Spleen (tissue), 7 donors: Measurements from ENCODE around the gene CCDC88A.

Source experiments
- POLR2A ChIP-seq, 3 donors: fragments of 450-650 bp; IDR thresholded peaks; one replicate each; pipeline ENCODE4 v1.5.1; 2017; ENCODE audit warnings: antibody characterized with exemption in 3 of 3, mild to moderate bottlenecking in 1 of 3
- TF ChIP-seq, protein P1 (sequence below), 11 experiments: fragments of 200-600 bp in 7 of 11; fragments of 450-650 bp in 4 of 11; sonication (generic) in 4 of 11; IDR thresholded peaks in 8 of 11; conservative IDR thresholded peaks in 3 of 11; 1 replicate in 7 of 11; 2 replicates in 4 of 11; pipeline versions ENCODE4 v1.4.0 to v1.8.0; 2016 to 2021; ENCODE audit warnings: antibody characterized with exemption in 11 of 11, inconsistent platforms in 4 of 11, mild to moderate bottlenecking in 1 of 11
- donor health status: DM: no; HTN: no; CAD: no; lungs with moderate emphysema.
- donor health status: DM: no; HTN: no; CAD: no.
- donor health status: DM: no; HTN: no; CAD: no.

DNA sequence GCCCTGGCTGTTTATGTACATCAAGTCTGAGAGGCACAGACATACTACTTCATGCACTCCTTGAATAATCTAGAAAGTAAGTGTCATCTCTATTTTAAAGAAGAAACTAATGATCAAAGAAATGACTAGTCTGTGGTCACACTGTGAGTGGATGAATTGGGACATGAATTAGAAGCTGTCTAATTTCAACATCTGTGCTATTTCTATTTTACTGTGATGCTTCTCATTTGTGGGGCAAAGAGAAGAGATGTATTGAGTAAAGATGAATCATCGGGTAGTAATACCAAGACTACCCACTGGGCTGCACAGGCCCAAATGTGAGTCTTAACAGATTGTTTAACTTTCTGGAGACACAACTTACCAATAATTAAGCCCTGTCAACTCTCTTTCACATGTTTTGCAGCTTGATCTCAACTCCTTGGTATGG is 108.2 kb downstream of the CCDC88A start:
- TF ChIP-seq, protein P1, sequence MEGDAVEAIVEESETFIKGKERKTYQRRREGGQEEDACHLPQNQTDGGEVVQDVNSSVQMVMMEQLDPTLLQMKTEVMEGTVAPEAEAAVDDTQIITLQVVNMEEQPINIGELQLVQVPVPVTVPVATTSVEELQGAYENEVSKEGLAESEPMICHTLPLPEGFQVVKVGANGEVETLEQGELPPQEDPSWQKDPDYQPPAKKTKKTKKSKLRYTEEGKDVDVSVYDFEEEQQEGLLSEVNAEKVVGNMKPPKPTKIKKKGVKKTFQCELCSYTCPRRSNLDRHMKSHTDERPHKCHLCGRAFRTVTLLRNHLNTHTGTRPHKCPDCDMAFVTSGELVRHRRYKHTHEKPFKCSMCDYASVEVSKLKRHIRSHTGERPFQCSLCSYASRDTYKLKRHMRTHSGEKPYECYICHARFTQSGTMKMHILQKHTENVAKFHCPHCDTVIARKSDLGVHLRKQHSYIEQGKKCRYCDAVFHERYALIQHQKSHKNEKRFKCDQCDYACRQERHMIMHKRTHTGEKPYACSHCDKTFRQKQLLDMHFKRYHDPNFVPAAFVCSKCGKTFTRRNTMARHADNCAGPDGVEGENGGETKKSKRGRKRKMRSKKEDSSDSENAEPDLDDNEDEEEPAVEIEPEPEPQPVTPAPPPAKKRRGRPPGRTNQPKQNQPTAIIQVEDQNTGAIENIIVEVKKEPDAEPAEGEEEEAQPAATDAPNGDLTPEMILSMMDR (IDR thresholded peaks at IDR 0.05 in 8 of 11, conservative IDR thresholded peaks at IDR 0.05 in 3 of 11), result no peak
- no peak for TF ChIP-seq POLR2A (IDR thresholded peaks at IDR 0.05)
